ENCODE data around the gene SLC36A3. TPM values are rescaled to one million over a fixed set of nuclear protein-coding genes. Genes with fewer than 3 reads are reported as not detected.

Gene SLC36A3
- polyA plus RNA-seq (2012; ENCODE audit: missing spikeins) = not detected

DNA sequence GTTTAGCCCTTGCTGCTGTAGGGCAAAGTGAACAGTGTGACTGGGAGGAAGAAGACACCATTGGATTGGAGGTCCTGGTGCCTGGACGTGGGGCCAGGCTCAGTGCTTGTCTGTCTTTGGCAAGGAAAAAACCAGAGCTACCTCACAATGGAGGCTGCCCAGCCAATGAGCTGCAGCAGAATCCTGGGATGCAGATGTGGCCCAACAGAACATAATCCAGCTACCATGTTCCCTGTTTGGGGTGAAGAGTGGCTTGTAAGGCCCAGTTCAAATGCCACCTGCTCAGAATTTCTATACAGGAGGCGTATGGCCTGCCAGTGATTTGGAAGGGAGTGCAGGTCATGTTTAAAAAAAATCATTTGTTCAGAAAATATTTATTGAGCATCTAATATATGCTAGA lies at the start of gene SLC36A3:
Gene SLC36A3, minus strand, starts transcription at position 101 of the 400 bp plus-strand sequence. CDS start 412 bp downstream, outside the sequence.
- no peak for TF ChIP-seq POLR2AphosphoS5 (IDR thresholded peaks at IDR 0.05; ENCODE audit: low read depth, low read length)
- no peak for TF ChIP-seq TAF1 (IDR thresholded peaks at IDR 0.05; ENCODE audit: borderline replicate concordance, low read depth, low read length)
- TF ChIP-seq POLR2A (IDR thresholded peaks at IDR 0.05; ENCODE audit: low read depth, low read length) = no peak
- DNase-seq (ENCODE audit: insufficient read length) (no peak), FAIRE-seq (no peak)

DNA sequence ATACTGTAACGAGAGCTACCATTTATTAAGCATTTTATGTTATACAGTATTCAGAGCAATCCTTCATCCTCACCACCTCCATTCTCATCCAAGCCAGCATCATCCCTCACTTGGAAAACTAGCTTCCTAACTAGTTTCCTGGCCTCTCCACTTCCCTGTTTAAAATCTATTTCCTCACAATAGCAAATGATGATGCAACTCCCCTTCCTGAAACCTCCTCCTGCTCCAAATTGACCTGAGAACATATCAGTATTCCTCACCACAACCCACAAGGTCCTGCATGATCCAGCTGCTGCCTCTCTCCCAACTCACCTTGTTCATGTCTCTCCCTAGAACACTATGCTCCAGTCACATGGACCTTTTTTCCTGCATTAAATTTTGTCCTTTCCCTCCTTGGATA lies 48.1 kb upstream of the SLC36A3 start:
- TF ChIP-seq POLR2A (IDR thresholded peaks at IDR 0.05; ENCODE audit: low read depth, low read length) (no peak), TAF1 (IDR thresholded peaks at IDR 0.05; ENCODE audit: borderline replicate concordance, low read depth, low read length) (no peak), POLR2AphosphoS5 (IDR thresholded peaks at IDR 0.05; ENCODE audit: low read depth, low read length) (no peak)
- no peak for DNase-seq (ENCODE audit: insufficient read length)
- no peak for FAIRE-seq

DNA sequence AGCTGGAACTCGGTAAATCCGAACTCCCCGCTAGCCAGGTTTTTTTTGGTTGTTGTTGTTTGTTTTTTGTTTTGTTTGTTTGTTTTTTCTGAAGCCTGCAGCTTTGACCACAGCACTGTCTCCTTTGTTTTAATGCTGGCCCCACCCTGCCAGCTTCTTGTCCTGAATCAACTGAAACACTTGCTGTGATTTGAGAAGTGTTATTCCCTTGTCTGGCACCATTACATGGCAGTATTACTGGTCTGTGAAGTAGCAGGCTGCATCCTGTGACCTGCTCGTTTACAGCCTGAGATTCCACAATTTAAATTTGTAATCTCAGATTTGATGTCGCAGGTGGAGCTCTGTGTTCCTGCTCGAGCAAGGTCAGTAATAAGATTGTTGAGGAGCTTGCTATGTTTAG lies 45.2 kb upstream of the SLC36A3 start:
- TF ChIP-seq POLR2AphosphoS5 (IDR thresholded peaks at IDR 0.05; ENCODE audit: low read depth, low read length) = no peak
- TF ChIP-seq POLR2A (IDR thresholded peaks at IDR 0.05; ENCODE audit: low read depth, low read length) = no peak
- TF ChIP-seq TAF1 (IDR thresholded peaks at IDR 0.05; ENCODE audit: borderline replicate concordance, low read depth, low read length) = no peak
- no peak for FAIRE-seq
- DNase-seq (ENCODE audit: insufficient read length) = no peak

DNA sequence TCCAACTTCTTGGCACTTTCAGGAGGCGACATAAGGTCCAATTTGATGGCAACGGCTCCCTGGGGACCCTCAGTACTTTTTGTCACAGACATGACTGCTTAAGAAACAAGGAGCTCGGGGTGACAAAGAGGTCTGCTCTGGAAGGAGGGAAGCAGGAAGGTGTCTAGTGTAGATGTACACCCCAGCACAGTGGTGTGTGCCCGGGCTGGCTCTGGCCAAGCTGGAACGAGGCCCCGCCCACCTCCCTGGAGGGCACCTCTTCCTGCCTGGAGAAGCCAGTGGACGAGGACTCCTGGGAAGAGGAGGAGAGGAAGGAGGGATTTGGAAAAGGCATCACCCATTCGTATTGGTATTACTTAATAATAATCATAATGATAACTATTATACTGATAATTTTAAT lies 43.8 kb upstream of the SLC36A3 start, which contains the start of gene SLC36A2:
Gene SLC36A2, minus strand, starts transcription at position 191 of the 400 bp plus-strand sequence. Its CDS starts 99 bp downstream, at position 92.
- TF ChIP-seq POLR2AphosphoS5 (IDR thresholded peaks at IDR 0.05; ENCODE audit: low read depth, low read length) (no peak), TAF1 (IDR thresholded peaks at IDR 0.05; ENCODE audit: borderline replicate concordance, low read depth, low read length) (no peak), POLR2A (IDR thresholded peaks at IDR 0.05; ENCODE audit: low read depth, low read length) (no peak)
- FAIRE-seq (no peak), DNase-seq (ENCODE audit: insufficient read length) (no peak)

DNA sequence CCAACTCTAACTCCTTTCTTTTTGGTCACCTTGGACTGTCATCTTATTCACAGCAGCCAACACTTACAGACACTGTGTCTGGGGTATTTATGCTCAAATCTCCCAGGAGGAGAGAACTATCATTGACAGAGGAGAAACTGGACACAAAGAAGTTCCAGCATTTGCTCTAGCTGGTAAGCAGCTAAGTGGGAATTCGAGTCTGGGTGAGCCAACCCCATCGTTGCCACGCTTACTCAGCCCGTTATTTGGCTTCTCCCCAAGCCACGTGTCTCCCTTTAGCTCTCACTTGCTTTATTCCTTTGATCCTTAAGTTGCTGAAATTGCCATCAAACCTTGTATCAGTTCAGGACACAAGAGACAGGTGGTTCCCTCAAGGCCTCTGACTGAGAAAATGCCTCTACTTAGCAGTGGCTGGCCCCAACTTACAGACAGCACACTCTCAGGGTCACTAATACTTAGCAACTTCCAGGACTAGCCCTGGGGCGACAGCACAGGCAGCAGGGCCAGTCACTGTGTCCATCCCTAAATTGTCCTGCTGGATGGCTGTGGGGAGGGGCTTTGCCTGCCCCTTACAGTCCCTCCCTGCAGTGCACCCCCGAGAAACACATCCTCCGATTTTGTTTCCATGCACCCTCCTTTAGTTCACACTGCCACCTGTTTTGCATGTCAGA lies 42.4 kb upstream of the SLC36A3 start:
- no peak for TF ChIP-seq POLR2A (IDR thresholded peaks at IDR 0.05; ENCODE audit: low read depth, low read length)
- TF ChIP-seq POLR2AphosphoS5 (IDR thresholded peaks at IDR 0.05; ENCODE audit: low read depth, low read length) = no peak
- no peak for TF ChIP-seq TAF1 (IDR thresholded peaks at IDR 0.05; ENCODE audit: borderline replicate concordance, low read depth, low read length)
- DNase-seq (ENCODE audit: insufficient read length) (no peak), FAIRE-seq (no peak)

DNA sequence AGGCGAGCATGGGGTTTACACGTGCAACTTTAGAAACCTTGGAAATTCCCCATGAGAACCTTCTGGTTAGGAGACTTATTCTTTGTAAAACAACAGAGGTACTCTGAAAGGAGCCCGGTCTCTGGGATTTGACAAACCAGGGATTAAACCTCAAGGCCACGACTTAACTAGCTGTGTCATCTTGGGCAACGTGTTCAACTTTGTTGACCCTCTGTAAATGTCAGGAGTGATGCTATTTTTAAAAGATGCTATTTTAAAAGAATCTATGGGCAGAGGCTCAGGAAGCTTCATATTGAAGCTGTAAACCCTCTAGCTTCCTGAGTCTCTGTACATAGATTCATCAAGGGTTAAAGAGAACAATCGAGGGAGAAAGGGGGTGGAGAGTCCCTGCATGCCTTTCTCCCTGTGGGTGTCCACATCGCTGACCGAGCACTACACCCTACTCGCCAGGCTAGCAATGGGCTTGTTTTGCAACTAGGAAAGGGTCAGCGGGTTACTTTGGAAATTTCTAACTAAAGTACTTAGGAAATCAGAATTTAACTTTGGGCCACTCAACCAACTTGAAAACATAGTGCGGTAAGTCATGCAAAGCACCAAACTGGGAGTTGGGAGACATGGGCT lies 41.7 kb upstream of the SLC36A3 start:
- TF ChIP-seq POLR2A (IDR thresholded peaks at IDR 0.05; ENCODE audit: low read depth, low read length) (no peak), POLR2AphosphoS5 (IDR thresholded peaks at IDR 0.05; ENCODE audit: low read depth, low read length) (no peak), TAF1 (IDR thresholded peaks at IDR 0.05; ENCODE audit: borderline replicate concordance, low read depth, low read length) (no peak)
- DNase-seq (ENCODE audit: insufficient read length) = no peak
- no peak for FAIRE-seq

DNA sequence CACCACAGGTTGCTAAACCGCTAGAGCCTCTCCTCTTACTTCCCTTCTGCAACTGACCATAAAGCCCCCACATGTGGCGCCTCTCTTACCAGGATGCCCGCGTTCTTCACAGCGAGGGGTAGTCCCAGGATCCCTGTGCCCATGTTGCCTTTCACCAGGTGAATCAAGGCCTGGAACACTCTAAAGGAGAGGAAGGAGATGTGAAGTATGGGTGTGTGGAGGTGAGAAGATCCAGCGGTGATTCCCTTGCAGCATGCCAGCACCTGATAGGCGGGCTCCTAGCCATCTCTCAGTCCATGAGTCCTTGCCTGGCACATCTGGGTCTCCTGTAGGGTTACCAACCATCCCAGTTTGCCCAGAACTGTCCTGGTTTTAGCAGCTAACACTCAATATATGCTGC lies 40.5 kb upstream of the SLC36A3 start:
- FAIRE-seq (no peak), DNase-seq (ENCODE audit: insufficient read length) (no peak)
- no peak for TF ChIP-seq TAF1 (IDR thresholded peaks at IDR 0.05; ENCODE audit: borderline replicate concordance, low read depth, low read length)

DNA sequence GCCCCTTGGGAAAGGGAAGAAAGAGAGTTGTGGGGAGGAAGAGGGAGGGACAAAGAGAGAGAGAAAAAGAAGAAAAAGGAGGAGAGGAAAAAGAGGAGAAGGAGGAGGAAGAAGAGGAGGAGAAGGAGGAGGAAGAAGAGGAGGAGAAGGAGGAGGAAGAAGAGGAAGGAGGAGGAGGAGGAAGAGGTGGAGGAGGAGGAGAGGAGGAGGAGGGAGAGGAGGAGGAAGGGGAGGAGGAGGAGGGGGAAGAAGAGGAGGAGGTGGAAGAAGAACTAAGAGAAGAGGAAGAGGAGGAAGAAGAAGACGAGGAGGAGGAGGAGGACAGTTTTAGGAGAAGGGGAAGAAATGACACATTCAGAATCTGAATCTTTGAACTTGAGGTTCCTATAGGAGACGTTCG lies 36.4 kb upstream of the SLC36A3 start:
- DNase-seq (ENCODE audit: insufficient read length) = no peak
- no peak for TF ChIP-seq TAF1 (IDR thresholded peaks at IDR 0.05; ENCODE audit: borderline replicate concordance, low read depth, low read length)
- TF ChIP-seq POLR2A (IDR thresholded peaks at IDR 0.05; ENCODE audit: low read depth, low read length) = no peak
- no peak for TF ChIP-seq POLR2AphosphoS5 (IDR thresholded peaks at IDR 0.05; ENCODE audit: low read depth, low read length)
- no peak for FAIRE-seq

DNA sequence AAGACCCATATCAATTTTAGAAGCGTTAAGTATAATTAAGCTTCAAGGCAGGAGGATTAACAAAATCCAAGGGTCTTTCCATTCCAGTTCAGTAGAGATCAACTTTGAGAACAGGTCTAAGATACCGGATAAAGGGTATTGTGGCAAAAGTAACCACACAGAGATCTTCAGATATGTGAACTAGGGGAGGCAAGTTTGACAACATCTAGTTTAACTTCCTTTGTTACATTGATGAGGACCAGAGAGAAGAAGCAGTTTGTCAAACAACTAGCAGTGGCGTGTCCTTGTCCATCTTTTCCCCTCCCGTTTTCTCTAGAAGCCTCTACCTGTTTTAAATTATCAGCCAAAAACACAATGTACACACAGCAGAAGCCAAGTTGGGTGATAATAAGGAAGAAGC lies 35.2 kb upstream of the SLC36A3 start:
- FAIRE-seq (no peak), DNase-seq (ENCODE audit: insufficient read length) (no peak)
- no peak for TF ChIP-seq POLR2AphosphoS5 (IDR thresholded peaks at IDR 0.05; ENCODE audit: low read depth, low read length)

DNA sequence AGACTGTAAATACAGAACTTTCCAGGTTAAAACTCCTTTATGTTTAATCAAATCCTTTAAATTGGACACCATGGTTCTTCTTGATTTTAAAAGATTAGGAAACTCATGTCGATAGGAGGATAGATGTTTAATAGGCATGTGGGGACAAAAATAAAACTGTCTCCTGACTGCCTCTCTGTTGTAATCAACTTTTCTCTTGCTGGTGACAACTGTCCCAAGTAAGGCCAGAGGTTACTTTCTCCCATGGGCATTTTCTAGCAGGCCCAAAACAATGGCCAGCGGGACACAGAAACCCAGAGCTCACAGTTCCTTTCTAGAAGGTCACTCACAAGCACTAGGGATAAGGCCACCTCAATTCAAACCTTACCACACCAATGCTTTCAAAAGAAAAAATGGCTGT lies 29.3 kb upstream of the SLC36A3 start:
- DNase-seq (ENCODE audit: insufficient read length) (no peak), FAIRE-seq (no peak)
- TF ChIP-seq POLR2A (IDR thresholded peaks at IDR 0.05; ENCODE audit: low read depth, low read length) (no peak), POLR2AphosphoS5 (IDR thresholded peaks at IDR 0.05; ENCODE audit: low read depth, low read length) (no peak), TAF1 (IDR thresholded peaks at IDR 0.05; ENCODE audit: borderline replicate concordance, low read depth, low read length) (no peak)

DNA sequence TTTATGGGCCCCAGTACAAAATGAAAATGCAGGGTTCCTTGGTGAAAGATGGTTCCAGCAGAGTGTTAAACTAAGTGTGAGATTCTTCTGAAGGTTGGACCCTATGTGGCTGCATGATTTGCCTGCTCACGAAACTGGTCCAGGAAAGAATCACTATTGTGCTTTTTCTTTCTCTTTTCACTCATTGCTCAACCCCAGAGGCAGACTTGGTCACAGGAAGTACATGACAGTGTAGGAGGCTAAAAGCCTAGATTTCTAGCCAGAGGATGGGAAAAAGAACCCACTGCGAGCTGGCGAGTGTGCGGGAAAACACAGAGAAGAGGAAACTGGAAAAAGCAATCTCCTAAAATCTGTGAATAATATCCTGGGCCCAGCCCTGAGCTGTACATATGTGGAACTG lies 25.2 kb upstream of the SLC36A3 start:
- TF ChIP-seq TAF1 (IDR thresholded peaks at IDR 0.05; ENCODE audit: borderline replicate concordance, low read depth, low read length) = no peak
- FAIRE-seq = no peak
- no peak for DNase-seq (ENCODE audit: insufficient read length)

DNA sequence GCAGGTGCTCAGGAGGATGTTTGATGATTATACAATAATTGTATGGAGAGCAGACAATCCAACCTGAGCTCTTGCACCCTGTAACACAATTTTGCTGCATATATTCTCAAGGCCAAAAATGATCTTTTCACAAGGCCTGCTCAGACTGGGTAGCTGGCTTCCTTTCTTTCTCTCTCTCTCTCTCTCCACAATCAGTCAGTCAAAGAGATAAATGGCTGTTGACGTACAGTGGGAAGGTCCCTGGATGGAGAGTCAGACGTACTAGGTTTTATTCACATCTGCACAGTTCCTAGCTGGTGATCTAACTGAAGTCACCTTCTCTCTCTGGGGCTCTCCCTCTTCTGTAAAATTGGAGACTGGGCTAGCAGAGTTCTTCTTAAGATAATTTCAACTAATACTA lies 24.0 kb upstream of the SLC36A3 start:
- FAIRE-seq (no peak), DNase-seq (ENCODE audit: insufficient read length) (no peak)
- TF ChIP-seq POLR2AphosphoS5 (IDR thresholded peaks at IDR 0.05; ENCODE audit: low read depth, low read length) (no peak), TAF1 (IDR thresholded peaks at IDR 0.05; ENCODE audit: borderline replicate concordance, low read depth, low read length) (no peak), POLR2A (IDR thresholded peaks at IDR 0.05; ENCODE audit: low read depth, low read length) (no peak)

All from GM12892 (cell line).